SK-N-SH treated with all-trans-retinoic acid at 6 μM for 48 hours (cell line): ENCODE measurements around the gene TBXAS1.

Source experiments
- ATAC-seq: fragments of 200-7000 bp; cut with Tn5 transposase; 3 replicates; pipeline ENCODE4 v1.9.1; 2020; ENCODE audit warnings: mild to moderate bottlenecking, moderate library complexity
- ARNTL ChIP-seq: fragments of 450-650 bp; formaldehyde crosslinking; IDR thresholded peaks from 2 replicates; pipeline ENCODE4 v1.5.0; 2020; ENCODE audit warnings: low read depth, mild to moderate bottlenecking, moderate library complexity, borderline replicate concordance
- BACH2 ChIP-seq: fragments of 250-450 bp; sonication (Bioruptor Pico); IDR thresholded peaks from 2 replicates; pipeline ENCODE4 v1.9.0; 2021; ENCODE audit warnings: mild to moderate bottlenecking, borderline replicate concordance
- GLIS3 ChIP-seq: fragments of 250-450 bp; sonication (Bioruptor Pico); IDR thresholded peaks from 2 replicates; pipeline ENCODE4 v1.5.0; 2020; ENCODE audit warnings: mild to moderate bottlenecking, moderate library complexity
- OSR1 ChIP-seq: fragments of 250-450 bp; sonication (Bioruptor Pico); IDR thresholded peaks from 2 replicates; pipeline ENCODE4 v1.8.0; 2022; ENCODE audit warnings: moderate library complexity, mild to moderate bottlenecking, inconsistent platforms
- SNAI2 ChIP-seq: fragments of 250-450 bp; sonication (Bioruptor Pico); IDR thresholded peaks from 2 replicates; pipeline ENCODE4 v1.5.0; 2020; ENCODE audit warnings: mild to moderate bottlenecking, moderate library complexity
- TCF4 ChIP-seq: fragments of 250-450 bp; sonication (Bioruptor Pico); IDR thresholded peaks from 2 replicates; pipeline ENCODE4 v1.8.0; 2021; ENCODE audit warnings: mild to moderate bottlenecking, moderate library complexity, borderline replicate concordance
- TOX ChIP-seq: fragments of 250-450 bp; sonication (Bioruptor Pico); IDR thresholded peaks from 2 replicates; pipeline ENCODE4 v1.8.0; 2021; ENCODE audit warnings: mild to moderate bottlenecking, moderate library complexity, borderline replicate concordance
- ZC3H10 ChIP-seq: fragments of 250-450 bp; sonication (Bioruptor Pico); IDR thresholded peaks from 2 replicates; pipeline ENCODE4 v1.5.1; 2021; ENCODE audit warnings: mild to moderate bottlenecking, moderate library complexity
- ZFP3 ChIP-seq: fragments of 250-450 bp; sonication (Bioruptor Pico); IDR thresholded peaks from 2 replicates; pipeline ENCODE4 v1.5.0; 2020; ENCODE audit warnings: mild to moderate bottlenecking, moderate library complexity
- ZFP30 ChIP-seq: fragments of 450-650 bp; formaldehyde crosslinking; IDR thresholded peaks from 2 replicates; pipeline ENCODE4 v1.5.0; 2022; ENCODE audit warnings: mild to moderate bottlenecking, moderate library complexity
- ZNF70 ChIP-seq: fragments of 450-650 bp; formaldehyde crosslinking; IDR thresholded peaks from 2 replicates; pipeline ENCODE4 v1.5.0; 2020; ENCODE audit warnings: mild to moderate bottlenecking, moderate library complexity
- ZNF8 ChIP-seq: fragments of 450-650 bp; formaldehyde crosslinking; IDR thresholded peaks from 2 replicates; pipeline ENCODE4 v1.5.0; 2020; ENCODE audit warnings: mild to moderate bottlenecking, moderate library complexity
- TF ChIP-seq, protein P1 (sequence below): fragments of 250-450 bp; sonication (Bioruptor Pico); IDR thresholded peaks from 2 replicates; pipeline ENCODE4 v1.8.0; 2021; ENCODE audit warnings: low read depth, mild to moderate bottlenecking, moderate library complexity, borderline replicate concordance
- TF ChIP-seq, protein P2 (sequence below): fragments of 250-450 bp; sonication (Bioruptor Pico); IDR thresholded peaks from 2 replicates; pipeline ENCODE4 v1.8.0; 2020; ENCODE audit warnings: mild to moderate bottlenecking, moderate library complexity, borderline replicate concordance
- TF ChIP-seq, protein P3 (sequence below): fragments of 250-450 bp; sonication (Bioruptor Pico); IDR thresholded peaks from 2 replicates; pipeline ENCODE4 v1.5.0; 2020; ENCODE audit warnings: mild to moderate bottlenecking, moderate library complexity
- TF ChIP-seq, protein P4 (sequence below): fragments of 250-450 bp; sonication (Bioruptor Pico); IDR thresholded peaks from 2 replicates; pipeline ENCODE4 v1.5.1; 2021; ENCODE audit warnings: mild to moderate bottlenecking, moderate library complexity
- TF ChIP-seq, protein P5 (sequence below): fragments of 250-450 bp; sonication (Bioruptor Pico); IDR thresholded peaks from 2 replicates; pipeline ENCODE4 v1.5.1; 2020; ENCODE audit warnings: low read depth, mild to moderate bottlenecking, moderate library complexity

The TBXAS1 gene

DNA sequence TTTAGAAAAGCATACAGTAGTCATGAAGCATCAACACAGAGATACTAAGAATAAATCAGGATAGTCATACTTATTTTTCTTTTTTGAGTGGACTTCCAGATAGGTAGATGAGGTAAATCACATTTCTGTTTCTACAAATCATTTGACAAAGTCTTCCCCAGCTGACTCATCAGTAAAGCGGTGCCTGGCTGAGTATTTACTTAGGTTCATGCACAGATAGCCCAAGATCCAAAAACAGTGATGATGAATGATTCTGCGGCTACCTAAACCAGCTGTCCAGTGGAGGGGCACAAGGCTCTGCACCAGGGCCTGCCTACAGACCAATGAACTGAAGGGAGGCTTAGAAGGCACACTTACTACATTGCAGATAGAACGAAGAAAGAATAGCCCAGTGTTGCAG is 120.6 kb downstream of the TBXAS1 start:
- no peak for ATAC-seq
- TF ChIP-seq, protein P1, sequence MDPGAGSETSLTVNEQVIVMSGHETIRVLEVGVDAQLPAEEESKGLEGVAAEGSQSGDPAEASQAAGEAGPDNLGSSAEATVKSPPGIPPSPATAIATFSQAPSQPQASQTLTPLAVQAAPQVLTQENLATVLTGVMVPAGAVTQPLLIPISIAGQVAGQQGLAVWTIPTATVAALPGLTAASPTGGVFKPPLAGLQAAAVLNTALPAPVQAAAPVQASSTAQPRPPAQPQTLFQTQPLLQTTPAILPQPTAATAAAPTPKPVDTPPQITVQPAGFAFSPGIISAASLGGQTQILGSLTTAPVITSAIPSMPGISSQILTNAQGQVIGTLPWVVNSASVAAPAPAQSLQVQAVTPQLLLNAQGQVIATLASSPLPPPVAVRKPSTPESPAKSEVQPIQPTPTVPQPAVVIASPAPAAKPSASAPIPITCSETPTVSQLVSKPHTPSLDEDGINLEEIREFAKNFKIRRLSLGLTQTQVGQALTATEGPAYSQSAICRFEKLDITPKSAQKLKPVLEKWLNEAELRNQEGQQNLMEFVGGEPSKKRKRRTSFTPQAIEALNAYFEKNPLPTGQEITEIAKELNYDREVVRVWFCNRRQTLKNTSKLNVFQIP (CRISPR knock-in tag), result no peak
- TF ChIP-seq, protein P2, sequence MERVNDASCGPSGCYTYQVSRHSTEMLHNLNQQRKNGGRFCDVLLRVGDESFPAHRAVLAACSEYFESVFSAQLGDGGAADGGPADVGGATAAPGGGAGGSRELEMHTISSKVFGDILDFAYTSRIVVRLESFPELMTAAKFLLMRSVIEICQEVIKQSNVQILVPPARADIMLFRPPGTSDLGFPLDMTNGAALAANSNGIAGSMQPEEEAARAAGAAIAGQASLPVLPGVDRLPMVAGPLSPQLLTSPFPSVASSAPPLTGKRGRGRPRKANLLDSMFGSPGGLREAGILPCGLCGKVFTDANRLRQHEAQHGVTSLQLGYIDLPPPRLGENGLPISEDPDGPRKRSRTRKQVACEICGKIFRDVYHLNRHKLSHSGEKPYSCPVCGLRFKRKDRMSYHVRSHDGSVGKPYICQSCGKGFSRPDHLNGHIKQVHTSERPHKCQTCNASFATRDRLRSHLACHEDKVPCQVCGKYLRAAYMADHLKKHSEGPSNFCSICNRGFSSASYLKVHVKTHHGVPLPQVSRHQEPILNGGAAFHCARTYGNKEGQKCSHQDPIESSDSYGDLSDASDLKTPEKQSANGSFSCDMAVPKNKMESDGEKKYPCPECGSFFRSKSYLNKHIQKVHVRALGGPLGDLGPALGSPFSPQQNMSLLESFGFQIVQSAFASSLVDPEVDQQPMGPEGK, result no peak
- no peak for TF ChIP-seq ZFP3 (CRISPR knock-in tag)
- TF ChIP-seq BACH2, result no peak
- TF ChIP-seq ZNF8 (CRISPR knock-in tag), result no peak
- no peak for TF ChIP-seq ARNTL (CRISPR knock-in tag)
- TF ChIP-seq, protein P3, sequence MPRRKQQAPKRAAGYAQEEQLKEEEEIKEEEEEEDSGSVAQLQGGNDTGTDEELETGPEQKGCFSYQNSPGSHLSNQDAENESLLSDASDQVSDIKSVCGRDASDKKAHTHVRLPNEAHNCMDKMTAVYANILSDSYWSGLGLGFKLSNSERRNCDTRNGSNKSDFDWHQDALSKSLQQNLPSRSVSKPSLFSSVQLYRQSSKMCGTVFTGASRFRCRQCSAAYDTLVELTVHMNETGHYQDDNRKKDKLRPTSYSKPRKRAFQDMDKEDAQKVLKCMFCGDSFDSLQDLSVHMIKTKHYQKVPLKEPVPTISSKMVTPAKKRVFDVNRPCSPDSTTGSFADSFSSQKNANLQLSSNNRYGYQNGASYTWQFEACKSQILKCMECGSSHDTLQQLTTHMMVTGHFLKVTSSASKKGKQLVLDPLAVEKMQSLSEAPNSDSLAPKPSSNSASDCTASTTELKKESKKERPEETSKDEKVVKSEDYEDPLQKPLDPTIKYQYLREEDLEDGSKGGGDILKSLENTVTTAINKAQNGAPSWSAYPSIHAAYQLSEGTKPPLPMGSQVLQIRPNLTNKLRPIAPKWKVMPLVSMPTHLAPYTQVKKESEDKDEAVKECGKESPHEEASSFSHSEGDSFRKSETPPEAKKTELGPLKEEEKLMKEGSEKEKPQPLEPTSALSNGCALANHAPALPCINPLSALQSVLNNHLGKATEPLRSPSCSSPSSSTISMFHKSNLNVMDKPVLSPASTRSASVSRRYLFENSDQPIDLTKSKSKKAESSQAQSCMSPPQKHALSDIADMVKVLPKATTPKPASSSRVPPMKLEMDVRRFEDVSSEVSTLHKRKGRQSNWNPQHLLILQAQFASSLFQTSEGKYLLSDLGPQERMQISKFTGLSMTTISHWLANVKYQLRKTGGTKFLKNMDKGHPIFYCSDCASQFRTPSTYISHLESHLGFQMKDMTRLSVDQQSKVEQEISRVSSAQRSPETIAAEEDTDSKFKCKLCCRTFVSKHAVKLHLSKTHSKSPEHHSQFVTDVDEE (CRISPR knock-in tag), result no peak
- TF ChIP-seq ZFP30 (CRISPR knock-in tag), result no peak

DNA sequence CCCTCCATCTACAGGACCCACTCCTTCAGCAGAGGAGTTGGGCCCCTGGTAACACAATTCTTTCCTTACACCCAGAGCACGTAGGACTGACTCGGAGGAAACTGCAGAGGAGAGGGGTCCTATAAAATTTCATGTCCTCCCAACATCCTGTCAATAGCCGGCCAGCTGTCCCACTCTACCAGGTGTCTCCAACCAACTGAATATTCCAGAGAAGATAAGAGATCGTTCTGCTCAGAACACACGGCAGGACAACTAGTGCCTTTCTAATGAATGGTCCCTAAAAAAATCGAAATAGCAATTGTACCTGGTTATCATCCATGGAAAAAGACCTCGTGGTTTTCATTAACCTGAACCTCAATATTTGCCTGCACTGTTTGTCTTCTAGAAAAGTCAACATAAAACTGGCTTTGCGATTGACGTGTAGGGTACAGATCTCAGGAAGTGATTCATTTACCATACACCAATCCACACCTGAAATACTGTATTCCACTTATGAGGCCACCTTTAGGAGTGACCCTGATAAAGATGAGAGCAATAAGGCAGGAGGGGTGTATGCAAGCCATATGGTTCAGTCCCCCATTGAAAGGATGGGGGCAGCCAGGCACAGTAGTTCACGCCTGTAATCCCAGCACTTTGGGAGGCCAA is 121.9 kb downstream of the TBXAS1 start:
- TF ChIP-seq, protein P4, sequence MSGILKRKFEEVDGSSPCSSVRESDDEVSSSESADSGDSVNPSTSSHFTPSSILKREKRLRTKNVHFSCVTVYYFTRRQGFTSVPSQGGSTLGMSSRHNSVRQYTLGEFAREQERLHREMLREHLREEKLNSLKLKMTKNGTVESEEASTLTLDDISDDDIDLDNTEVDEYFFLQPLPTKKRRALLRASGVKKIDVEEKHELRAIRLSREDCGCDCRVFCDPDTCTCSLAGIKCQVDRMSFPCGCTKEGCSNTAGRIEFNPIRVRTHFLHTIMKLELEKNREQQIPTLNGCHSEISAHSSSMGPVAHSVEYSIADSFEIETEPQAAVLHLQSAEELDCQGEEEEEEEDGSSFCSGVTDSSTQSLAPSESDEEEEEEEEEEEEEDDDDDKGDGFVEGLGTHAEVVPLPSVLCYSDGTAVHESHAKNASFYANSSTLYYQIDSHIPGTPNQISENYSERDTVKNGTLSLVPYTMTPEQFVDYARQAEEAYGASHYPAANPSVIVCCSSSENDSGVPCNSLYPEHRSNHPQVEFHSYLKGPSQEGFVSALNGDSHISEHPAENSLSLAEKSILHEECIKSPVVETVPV (CRISPR knock-in tag), result no peak
- no peak for TF ChIP-seq ZC3H10
- ATAC-seq, result no peak

DNA sequence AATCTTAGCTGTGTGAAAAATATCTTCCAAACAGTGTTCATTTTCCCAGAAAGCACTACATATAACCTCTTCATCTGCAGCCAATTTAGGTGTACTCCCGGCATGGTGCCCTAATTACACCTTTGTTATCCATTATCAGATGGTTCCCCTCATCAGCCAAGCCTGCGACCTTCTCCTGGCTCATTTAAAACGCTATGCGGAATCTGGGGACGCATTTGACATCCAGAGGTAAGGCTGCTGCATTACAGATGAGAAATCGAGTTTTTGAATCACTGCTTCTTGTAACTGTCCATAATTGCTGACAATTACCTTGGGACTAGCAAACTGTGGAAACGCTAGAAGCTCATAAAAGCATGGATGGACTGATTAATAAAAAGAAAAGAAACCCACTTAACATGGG is 124.2 kb downstream of the TBXAS1 start:
- no peak for ATAC-seq
- no peak for TF ChIP-seq TOX (CRISPR knock-in tag)
- no peak for TF ChIP-seq ZC3H10
- TF ChIP-seq ZNF8 (CRISPR knock-in tag), result no peak
- TF ChIP-seq, all 23 proteins: peak for 0

DNA sequence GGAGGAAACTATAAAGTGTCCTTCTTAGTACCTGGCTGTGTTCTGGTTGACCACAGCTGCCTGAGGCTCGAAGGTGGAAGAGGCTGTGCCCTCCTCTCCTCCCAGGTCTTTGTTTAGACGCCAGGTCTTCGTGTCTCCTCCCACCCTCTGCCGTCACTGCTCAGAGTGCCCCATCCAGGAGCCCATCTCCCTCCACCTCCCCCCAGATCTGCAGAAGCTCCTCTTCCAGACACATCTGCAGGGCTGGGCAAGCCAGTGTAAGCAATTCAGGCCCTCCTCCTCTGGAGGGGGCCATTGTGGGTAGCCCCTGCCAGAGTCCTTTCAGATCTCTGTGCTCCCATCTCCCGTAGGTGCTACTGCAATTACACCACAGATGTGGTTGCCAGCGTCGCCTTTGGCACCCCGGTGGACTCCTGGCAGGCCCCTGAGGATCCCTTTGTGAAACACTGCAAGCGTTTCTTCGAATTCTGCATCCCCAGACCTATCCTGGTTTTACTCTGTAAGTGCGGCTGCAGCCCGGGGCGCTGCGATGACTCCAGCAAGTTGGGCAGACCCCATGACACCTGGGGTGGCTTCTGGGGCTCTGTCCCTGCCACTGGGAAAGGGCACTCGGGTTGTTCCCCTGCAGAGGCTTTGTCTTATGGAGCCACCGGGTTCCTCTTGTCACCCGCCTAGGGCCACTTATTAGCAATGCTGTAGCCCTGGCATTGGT is 126.2 kb downstream of the TBXAS1 start:
- TF ChIP-seq ZFP30 (CRISPR knock-in tag) (no peak), TCF4 (CRISPR knock-in tag) (no peak), ZNF70 (CRISPR knock-in tag) (no peak)
- TF ChIP-seq, protein P2, result no peak
- TF ChIP-seq, all 23 proteins: peak for 0
- no peak for ATAC-seq

DNA sequence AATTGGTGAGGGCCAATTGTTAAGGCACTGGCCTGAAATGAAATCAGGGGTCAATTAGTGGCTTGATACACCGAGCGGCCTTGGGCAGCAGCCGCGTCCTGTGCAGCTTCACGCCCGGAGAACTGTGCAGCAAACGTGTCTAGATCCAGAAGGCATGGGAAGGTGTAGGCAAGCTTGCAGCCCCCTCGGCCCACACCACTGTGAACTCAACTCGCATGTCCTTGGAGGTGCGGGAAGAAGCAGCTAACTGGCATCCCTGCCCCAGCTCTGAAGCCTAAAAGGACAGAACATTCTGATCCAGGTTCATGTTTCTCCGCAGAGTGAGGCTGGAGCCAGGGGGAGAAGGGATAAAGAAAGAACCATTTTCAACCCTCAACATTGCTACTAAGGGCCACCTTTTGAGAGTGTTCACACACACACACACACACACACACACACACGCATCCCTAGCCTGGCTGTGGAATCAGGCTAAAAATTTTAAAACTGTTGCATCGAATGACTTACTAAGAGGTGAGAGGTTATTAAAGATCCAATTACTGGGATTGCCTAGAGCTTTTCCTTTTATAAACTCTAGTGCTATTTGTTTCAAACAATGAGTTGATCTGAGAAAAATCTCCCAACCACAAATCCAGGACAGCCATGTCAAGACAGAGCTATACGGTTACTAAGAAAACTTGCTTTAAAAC is 129.7 kb downstream of the TBXAS1 start:
- no peak for ATAC-seq
- no peak for TF ChIP-seq ZC3H10
- TF ChIP-seq, protein P5, sequence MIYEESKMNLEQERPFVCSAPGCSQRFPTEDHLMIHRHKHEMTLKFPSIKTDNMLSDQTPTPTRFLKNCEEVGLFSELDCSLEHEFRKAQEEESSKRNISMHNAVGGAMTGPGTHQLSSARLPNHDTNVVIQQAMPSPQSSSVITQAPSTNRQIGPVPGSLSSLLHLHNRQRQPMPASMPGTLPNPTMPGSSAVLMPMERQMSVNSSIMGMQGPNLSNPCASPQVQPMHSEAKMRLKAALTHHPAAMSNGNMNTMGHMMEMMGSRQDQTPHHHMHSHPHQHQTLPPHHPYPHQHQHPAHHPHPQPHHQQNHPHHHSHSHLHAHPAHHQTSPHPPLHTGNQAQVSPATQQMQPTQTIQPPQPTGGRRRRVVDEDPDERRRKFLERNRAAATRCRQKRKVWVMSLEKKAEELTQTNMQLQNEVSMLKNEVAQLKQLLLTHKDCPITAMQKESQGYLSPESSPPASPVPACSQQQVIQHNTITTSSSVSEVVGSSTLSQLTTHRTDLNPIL, result no peak
- TF ChIP-seq GLIS3 (CRISPR knock-in tag), result no peak
- no peak for TF ChIP-seq OSR1
- no peak for TF ChIP-seq ZNF8 (CRISPR knock-in tag)
- TF ChIP-seq, protein P1 (CRISPR knock-in tag), result no peak
- no peak for TF ChIP-seq ZFP30 (CRISPR knock-in tag)
- TF ChIP-seq, protein P4 (CRISPR knock-in tag), result no peak
- no peak for TF ChIP-seq SNAI2 (CRISPR knock-in tag)
